PC-9 (cell line): ENCODE data around the gene DAB1. TPM values are rescaled to one million over a fixed set of nuclear protein-coding genes. Genes with fewer than 3 reads are reported as not detected.

Experiments used
- BruUV-seq: library from RNA; stranded (reverse); fragments of 400-500 nt; replicated peaks from 2 replicates; lab custom pipeline; 2021; lab: Mats Ljungman, UMichigan
- CTCF ChIA-PET: fragments of 300-600 bp; sonication (Branson Sonifier 250); formaldehyde crosslinking; loops from one replicate; lab custom pipeline; 2022; ENCODE audit warnings: antibody characterized with exemption; lab: Charles Lee
- POLR2A ChIA-PET: fragments of 300-600 bp; sonication (Branson Sonifier 250); formaldehyde crosslinking; loops from one replicate; lab custom pipeline; 2022; ENCODE audit warnings: antibody characterized with exemption; ENCODE audit not compliant: unreplicated experiment; lab: Charles Lee
- DNase-seq, 2 experiments: peaks; one replicate each; pipeline versions ENCODE4 v3.0.0 to v3.0.0-alpha.2; 2015 to 2022; ENCODE audit warnings: mixed read lengths in 1 of 2
- H2AFZ ChIP-seq: fragments of 200-600 bp; sonication (generic); 2 replicates; pipeline ENCODE4 v1.8.1; 2017; ENCODE audit warnings: antibody characterized with exemption
- H3F3A ChIP-seq: fragments of 200-600 bp; sonication (generic); 2 replicates; pipeline ENCODE4 v1.8.1; 2017; ENCODE audit warnings: antibody characterized with exemption, mild to moderate bottlenecking, low read depth; ENCODE audit not compliant: insufficient read depth
- H3K27ac ChIP-seq: fragments of 200-600 bp; sonication (generic); 2 replicates; pipeline ENCODE4 v1.6.1; 2016; ENCODE audit warnings: mixed run types
- H3K27me3 ChIP-seq: fragments of 200-600 bp; sonication (generic); 2 replicates; pipeline ENCODE4 v1.6.1; 2016; ENCODE audit warnings: low read depth, mixed run types; ENCODE audit not compliant: insufficient read depth
- H3K36me3 ChIP-seq: fragments of 200-600 bp; sonication (generic); 2 replicates; pipeline ENCODE4 v1.6.1; 2016; ENCODE audit warnings: low read depth, mixed run types
- H3K4me1 ChIP-seq: fragments of 200-600 bp; sonication (generic); replicated peaks from 2 replicates; pipeline ENCODE4 v1.6.1; 2016; ENCODE audit warnings: mixed run types; ENCODE audit not compliant: insufficient read depth
- H3K4me2 ChIP-seq: fragments of 200-600 bp; sonication (generic); 2 replicates; pipeline ENCODE4 v1.6.1; 2017; ENCODE audit warnings: mixed run types
- H3K4me3 ChIP-seq: fragments of 200-600 bp; sonication (generic); 2 replicates; pipeline ENCODE4 v1.6.1; 2016; ENCODE audit warnings: mixed run types
- H3K79me2 ChIP-seq: fragments of 200-600 bp; sonication (generic); 2 replicates; pipeline ENCODE4 v1.6.1; 2017; ENCODE audit warnings: low read depth, mixed run types
- H3K9me2 ChIP-seq: fragments of 200-600 bp; sonication (generic); 2 replicates; pipeline ENCODE4 v1.8.1; 2017; ENCODE audit warnings: mild to moderate bottlenecking; ENCODE audit not compliant: insufficient read depth
- H3K9me3 ChIP-seq: fragments of 200-600 bp; sonication (generic); 2 replicates; pipeline ENCODE4 v1.8.1; 2016; ENCODE audit warnings: low read depth; ENCODE audit not compliant: insufficient read depth
- H4K20me1 ChIP-seq: fragments of 200-600 bp; sonication (generic); 2 replicates; pipeline ENCODE4 v1.8.1; 2017; ENCODE audit not compliant: insufficient read depth
- EZH2 ChIP-seq: fragments of 200-600 bp; sonication (generic); IDR thresholded peaks from 2 replicates; pipeline ENCODE4 v1.8.0; 2017; ENCODE audit warnings: antibody characterized with exemption, low read depth
- intact Hi-C: fragments of 100-400 bp; cut with micrococcal nuclease; formaldehyde crosslinking; loops from one replicate; pipeline ENCODE4 v1.10.0; 2022; ENCODE audit not compliant: unreplicated experiment
- total RNA-seq: library from RNA; stranded (reverse); gene quantifications from 2 replicates; pipeline ENCODE4 v1.2.3, GENCODE V29; 2021
- TF ChIP-seq, protein P1 (sequence below): fragments of 200-600 bp; sonication (generic); conservative IDR thresholded peaks from 2 replicates; pipeline ENCODE4 v1.6.1; 2017; ENCODE audit warnings: mixed run types, antibody characterized with exemption, mild to moderate bottlenecking, moderate library complexity

Gene DAB1
- total RNA-seq, 1 experiment from 2014 or later: not detected

DNA sequence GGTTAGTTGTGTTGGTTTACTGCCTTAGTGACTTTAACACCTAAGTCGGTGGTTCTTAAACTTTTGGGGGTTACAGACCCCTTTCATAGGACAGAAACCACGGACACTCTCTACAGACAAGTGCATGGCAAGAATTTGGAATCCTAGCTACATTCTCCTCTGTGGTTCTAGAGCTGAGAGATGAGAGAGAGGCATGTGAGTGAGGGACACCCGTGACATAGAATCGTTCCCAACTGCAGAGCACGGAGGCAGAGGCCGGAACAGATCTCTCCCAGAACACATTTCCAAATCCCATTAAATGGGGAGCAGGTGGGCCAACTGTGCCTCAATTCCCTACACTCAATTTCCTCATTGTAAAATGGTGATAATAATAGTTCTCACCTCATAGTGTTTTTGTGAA, 60.7 kb downstream of the DAB1 start:
- no TSS peak for BruUV-seq
- no peaks in the 10 kb centered on the region for H3K9me2 ChIP-seq
- no peaks in the 10 kb centered on the region for H4K20me1 ChIP-seq
- ChIA-PET POLR2A (no interaction called here), CTCF (no interaction called here)
- no peak overlapping the region for H2AFZ ChIP-seq
- no peaks in the 10 kb centered on the region for H3K79me2 ChIP-seq
- no peaks in the 10 kb centered on the region for H3F3A ChIP-seq
- no peak overlapping the region for H3K4me3 ChIP-seq
- DNase-seq: no peak
- intact Hi-C loops: no loop called here
- H3K4me2 ChIP-seq: no peak overlapping the region
- TF ChIP-seq, protein P1, sequence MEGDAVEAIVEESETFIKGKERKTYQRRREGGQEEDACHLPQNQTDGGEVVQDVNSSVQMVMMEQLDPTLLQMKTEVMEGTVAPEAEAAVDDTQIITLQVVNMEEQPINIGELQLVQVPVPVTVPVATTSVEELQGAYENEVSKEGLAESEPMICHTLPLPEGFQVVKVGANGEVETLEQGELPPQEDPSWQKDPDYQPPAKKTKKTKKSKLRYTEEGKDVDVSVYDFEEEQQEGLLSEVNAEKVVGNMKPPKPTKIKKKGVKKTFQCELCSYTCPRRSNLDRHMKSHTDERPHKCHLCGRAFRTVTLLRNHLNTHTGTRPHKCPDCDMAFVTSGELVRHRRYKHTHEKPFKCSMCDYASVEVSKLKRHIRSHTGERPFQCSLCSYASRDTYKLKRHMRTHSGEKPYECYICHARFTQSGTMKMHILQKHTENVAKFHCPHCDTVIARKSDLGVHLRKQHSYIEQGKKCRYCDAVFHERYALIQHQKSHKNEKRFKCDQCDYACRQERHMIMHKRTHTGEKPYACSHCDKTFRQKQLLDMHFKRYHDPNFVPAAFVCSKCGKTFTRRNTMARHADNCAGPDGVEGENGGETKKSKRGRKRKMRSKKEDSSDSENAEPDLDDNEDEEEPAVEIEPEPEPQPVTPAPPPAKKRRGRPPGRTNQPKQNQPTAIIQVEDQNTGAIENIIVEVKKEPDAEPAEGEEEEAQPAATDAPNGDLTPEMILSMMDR: no peak
- H3K9me3 ChIP-seq: no peaks in the 10 kb centered on the region
- H3K4me1 ChIP-seq: no peaks in the 10 kb centered on the region
- H3K36me3 ChIP-seq: no peaks in the 10 kb centered on the region
- H3K27ac ChIP-seq: no peak overlapping the region
- peaks cover 13% of the 10 kb centered on the region; the same call in 1 of the 2 replicates for H3K27me3 ChIP-seq

DNA sequence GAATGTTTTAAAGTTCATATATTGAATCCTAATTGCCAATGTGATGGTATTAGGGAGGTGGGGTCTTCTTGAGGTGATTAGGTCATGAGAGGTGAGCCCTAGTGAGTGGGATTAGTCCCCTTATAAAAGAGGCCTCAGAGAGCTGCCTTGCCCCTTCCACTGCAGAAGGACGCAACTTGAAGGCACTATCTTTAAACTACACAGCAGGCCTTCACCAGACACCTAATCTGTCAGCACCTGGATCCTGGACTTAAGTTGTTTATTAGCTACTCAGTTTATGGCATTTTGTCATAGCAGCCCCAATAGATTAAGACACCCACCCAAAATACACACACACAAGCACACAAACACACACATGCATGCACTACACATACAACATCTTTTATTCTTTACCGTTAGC, 61.4 kb downstream of the DAB1 start:
- Histone ChIP-seq H3K9me3 (no peaks in the 10 kb centered on the region), H3F3A (no peaks in the 10 kb centered on the region), H2AFZ (no peak overlapping the region), H3K79me2 (no peaks in the 10 kb centered on the region), H4K20me1 (no peaks in the 10 kb centered on the region), H3K4me2 (no peak overlapping the region), H3K4me3 (no peak overlapping the region), H3K9me2 (no peaks in the 10 kb centered on the region), H3K27me3 (peaks cover 13% of the 10 kb centered on the region; the same call in 1 of the 2 replicates), H3K36me3 (no peaks in the 10 kb centered on the region), H3K4me1 (no peaks in the 10 kb centered on the region), H3K27ac (no peak overlapping the region)
- intact Hi-C loops: no loop called here
- no peak for DNase-seq
- ChIA-PET CTCF (no interaction called here), POLR2A (no interaction called here)
- TF ChIP-seq, protein P1: no peak
- no peak for TF ChIP-seq EZH2
- BruUV-seq: no TSS peak

DNA sequence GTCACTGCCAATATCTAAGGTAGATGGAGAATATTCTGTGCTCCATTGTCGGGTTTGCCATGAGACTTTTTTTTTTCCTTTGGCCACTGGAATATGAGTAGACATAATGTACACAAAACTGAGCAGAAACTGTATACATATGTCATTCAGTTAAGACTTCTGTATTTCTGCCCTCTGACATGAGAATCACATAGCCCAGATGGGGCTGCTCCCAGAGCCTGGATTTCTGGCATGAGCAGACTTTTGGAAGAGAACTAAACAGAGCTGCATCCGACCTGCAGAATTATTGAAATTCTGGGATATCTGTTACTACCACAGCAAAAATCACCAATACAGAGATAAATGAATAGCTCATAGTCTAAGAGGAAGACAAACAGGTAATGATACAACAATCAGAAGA, 62.3 kb downstream of the DAB1 start:
- no peaks in the 10 kb centered on the region for H3K9me3 ChIP-seq
- ChIA-PET CTCF (no interaction called here), POLR2A (no interaction called here)
- no peaks in the 10 kb centered on the region for H3K9me2 ChIP-seq
- no peaks in the 10 kb centered on the region for H3K4me1 ChIP-seq
- H3K4me2 ChIP-seq: no peak overlapping the region
- H3K36me3 ChIP-seq: no peaks in the 10 kb centered on the region
- H3K27ac ChIP-seq: no peak overlapping the region
- H3F3A ChIP-seq: no peaks in the 10 kb centered on the region
- no peaks in the 10 kb centered on the region for H4K20me1 ChIP-seq
- H3K79me2 ChIP-seq: no peaks in the 10 kb centered on the region
- H3K27me3 ChIP-seq: peaks cover 13% of the 10 kb centered on the region; the same call in 1 of the 2 replicates
- BruUV-seq: no TSS peak
- TF ChIP-seq EZH2: no peak
- TF ChIP-seq, protein P1: no peak
- intact Hi-C loops: no loop called here
- no peak for DNase-seq
- H3K4me3 ChIP-seq: no peak overlapping the region
- H2AFZ ChIP-seq: no peak overlapping the region
